Muscle of arm (tissue), 12 donors: ENCODE results near the gene TTC7B. TPM values are rescaled to one million over a fixed set of nuclear protein-coding genes. Genes with fewer than 3 reads are reported as not detected.

Experiments used
- DNase-seq: peaks from one replicate; pipeline ENCODE4 v3.0.0-alpha.2; 2013
- polyA plus RNA-seq, 12 donors: library from polyadenylated mRNA; unstranded; fragments of 120-200 nt; gene quantifications; one replicate each; pipeline ENCODE4 v1.2.1, GENCODE V29; 2013; ENCODE audit not compliant: insufficient read length in 12 of 12

The TTC7B gene
- polyA plus RNA-seq, 12 donors, result 34.0 to 48.5 (median 41.5) TPM; not detected in 1

DNA sequence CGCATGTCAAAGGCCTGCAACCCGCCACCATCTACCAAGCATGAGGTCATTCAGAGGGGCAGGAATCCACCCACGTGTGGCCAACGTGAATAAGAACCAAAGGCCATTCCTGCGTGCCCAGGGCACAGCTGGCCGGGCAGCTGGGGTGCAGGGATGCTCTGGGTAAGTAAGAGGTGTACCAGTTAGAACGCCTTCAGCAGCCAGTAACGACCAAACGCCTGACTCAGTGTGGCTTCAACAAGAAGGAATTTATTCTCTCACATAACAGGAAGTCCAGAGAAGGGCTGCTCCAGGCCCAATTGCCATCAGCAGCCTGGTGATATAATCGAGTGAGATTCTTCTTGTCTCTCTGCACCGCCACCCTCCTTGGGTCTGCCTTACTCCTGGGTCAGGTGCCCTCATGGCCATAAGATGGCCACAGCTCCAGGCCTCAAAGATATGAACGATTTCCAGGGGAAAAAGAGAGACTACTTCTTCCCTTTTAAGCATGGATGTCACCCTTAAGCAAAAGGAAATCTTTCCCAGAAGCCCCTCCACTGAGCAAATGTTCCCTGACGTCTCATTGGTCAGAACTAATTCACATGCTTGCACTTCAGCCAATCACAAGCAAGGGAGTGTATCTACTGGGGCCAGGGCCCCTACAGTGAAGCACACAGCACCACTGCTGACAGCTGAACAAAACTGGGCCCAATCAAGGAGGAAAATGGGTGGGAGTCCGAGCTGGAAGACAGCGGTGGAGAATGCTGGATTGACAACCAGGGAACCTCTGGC is 7.3 kb downstream of the TTC7B start:
- DNase-seq, result no peak

DNA sequence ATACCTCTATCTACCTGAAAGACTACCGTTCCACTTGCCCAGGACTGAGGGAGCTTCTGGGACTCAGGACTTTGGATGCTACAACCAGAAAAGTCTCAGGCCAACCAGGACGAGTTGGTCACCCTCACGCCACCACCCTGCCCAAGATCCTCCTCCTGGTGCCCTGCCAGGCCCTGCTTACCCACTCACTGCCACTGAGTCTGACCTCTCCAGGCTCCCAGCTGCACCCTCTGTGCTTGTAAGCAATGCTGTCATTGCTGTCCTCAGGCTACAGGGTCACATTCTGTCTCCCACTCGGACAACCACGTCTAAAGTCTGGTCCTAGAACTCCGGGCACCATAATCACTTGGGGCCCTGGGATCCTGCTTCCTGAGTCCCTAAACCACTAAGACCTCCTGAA is 9.2 kb downstream of the TTC7B start:
- no peak for DNase-seq

DNA sequence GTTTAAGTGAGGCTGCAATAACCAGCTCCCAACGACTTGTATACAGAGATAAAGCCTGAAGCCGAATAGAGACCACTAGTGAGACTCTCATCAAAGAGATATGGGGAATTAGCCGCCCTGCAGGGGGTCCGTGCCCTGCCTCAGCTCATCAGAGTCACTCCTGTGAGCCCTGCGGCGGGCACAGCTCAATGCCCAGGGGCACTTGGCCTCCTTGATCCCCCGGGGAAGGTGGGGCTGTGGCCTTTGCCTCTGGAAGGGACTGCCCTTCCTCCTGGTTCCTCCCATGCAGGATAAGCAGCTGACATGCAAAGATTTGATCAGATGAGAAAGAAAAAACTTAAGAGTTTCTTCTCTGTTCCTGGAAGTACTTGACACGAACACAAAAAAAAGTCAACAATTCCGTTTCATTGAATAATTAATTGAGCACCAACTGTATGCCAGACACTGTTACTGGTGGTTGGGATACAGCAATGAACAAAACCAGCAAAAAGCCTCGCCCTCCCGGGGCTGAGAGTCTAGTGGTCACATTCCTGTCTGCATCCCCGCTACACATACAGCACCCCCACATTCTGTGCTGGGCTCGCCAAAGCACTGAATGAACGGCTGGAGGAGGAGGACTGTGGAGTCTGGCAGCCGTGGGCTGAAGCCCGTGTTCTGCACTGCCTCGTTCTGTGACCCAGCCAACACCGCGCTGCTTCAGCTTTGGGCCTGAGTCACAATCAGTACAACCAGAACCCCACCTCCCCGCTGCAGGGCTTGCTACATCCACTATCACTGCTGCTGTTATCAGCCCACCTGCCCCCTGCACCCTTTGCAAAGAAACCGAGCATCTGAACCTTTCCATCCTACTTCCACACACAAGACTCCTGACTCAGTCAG is 10.3 kb downstream of the TTC7B start:
- no peak for DNase-seq

DNA sequence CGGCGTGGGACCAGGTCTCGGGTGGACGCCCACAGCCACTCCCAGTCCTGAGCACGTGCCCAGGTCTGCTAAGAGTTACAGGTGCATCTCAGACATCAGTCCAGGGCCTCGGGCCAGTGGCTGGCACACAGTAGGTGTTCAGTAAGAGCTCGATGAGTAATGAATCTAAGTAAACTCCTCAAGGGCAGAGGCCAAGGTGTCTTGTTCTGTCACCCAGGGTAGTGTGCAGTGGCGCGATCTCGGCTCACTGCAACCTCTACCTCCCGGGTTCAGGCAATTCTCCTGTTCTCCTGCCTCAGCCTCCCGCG is 11.2 kb downstream of the TTC7B start:
- DNase-seq, result no peak

DNA sequence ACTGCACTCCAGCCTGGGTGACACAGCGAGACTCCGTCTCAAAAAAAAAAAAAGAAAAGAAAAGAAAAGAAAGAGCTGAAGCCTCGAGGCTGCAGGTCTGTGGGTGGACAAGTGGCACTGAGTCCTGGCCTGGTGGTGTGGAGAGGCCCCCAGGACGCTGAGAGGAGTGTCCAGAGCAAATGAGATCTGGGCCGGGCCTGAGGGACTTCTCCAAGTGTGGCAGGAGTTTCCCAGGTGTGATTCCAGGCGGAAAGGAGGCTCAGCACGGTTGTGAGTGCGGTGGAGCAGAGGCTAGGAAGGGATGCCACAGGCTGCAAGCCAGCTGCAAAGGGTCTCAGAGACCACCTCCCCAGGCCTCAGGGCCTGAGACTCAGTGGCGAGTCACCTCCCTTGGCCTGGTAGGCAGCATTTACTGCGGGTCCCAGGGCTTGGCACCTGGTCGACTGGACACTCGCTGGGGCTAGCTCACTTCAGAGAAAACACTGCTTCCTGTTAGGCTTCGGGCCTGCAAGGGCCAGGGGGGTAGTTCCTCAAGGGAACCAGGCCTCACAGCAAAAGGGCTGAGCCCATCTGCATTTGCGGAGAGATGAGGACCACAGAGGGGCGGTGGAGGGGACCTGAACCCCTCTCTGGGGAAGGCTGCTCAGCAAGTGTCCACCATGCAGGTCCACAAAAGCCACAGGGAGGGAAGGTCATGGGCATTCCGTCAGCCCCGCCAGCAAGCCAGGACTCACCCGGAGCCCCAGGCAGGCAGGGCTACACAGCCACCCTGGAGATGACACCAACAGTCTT is 11.7 kb downstream of the TTC7B start:
- DNase-seq, result no peak

DNA sequence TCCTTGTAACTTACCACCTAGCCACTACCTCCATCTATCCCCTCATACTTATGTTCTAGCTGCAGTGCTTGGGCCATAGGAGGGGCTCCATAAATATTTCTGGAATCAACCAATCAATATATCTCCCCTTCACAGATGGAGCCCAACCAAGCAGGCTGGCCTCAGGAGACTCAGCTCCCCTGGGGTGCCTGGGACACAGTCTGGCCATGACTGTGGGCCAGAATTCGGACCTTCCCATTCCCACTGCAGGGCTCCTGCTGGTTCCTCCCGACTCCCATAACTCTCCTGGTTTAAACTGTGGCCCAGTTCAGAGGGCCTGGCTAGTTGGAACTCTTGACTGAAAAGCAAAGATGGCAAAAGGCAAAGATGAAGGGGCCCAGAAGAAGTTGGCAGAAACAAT is 13.0 kb downstream of the TTC7B start:
- no peak for DNase-seq

DNA sequence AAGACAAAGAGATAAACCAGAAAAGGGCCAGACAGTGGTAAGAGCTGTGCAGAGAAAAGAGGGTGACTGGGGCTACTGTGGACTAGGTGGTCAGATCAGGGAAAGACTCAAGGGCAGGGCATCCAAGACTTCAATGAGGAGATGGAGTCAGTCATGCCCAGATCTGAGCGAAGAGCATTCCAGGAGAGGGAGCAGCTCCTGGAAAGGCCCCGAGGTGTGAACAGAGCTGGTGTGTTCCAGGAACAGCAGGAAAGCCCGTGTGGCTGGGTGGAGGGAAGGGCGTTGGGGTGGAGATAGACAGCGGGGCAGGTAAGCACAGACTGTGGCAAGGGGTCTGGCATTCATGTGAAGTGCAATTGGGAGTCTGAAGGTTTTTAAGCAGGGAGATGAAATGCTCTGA is 16.8 kb downstream of the TTC7B start:
- DNase-seq, result no peak

DNA sequence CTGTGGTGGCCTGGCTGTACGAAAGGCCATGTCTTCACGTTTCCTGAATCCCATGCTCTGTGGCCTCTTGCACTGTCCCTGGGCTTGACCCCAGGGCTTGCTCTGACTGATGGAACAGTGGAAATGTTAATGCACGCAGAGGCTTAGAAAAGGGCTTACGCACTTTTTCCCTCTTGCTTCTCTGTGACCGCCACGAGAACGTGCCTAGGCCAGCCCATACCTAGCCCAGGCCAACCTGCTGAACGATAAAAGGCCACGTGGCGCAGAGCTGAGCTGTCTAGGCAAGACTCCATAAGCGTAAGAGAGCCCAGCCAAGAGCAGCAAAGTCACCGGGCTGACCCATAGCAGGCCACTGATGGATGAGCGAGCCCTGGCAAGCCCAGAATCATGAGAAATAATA is 18.3 kb downstream of the TTC7B start:
- DNase-seq, result no peak

DNA sequence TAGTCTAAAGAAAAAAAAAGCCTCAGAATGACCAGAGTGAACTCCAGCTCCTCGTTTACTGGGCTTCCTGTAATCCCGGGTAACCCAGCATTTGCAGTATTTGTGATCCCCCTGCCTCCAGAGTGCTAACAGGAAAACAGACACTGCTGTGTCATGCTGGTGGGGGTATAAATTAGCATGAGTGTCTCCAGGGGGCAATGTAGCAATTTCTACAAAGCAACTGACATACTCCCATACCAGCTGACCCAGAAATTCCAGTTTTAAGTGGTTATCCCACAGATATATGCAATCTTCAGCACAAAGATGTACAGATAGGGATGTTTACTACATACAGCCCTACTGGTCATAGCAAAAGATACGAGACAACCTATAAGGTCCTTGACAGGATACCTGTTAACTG is 18.8 kb downstream of the TTC7B start:
- DNase-seq, result no peak

DNA sequence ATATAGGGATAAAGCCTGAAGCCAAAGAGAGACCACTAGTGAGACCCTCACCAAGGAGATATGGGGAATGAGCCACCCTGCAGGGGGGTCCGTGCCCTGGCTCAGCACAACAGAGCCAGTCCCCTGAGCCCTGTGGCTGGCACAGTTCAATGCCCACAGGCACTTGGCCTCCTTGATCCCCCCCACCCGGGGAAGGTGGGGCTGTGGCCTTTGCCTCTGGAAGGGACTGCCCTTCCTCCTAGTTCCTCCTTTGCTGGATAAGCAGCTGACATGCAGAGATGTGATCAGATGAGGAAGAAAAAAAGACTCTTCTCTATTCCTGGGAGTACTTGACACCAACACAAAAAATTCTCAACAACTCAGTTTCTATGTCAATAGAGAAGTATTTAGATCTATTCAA is 19.9 kb downstream of the TTC7B start:
- no peak for DNase-seq

DNA sequence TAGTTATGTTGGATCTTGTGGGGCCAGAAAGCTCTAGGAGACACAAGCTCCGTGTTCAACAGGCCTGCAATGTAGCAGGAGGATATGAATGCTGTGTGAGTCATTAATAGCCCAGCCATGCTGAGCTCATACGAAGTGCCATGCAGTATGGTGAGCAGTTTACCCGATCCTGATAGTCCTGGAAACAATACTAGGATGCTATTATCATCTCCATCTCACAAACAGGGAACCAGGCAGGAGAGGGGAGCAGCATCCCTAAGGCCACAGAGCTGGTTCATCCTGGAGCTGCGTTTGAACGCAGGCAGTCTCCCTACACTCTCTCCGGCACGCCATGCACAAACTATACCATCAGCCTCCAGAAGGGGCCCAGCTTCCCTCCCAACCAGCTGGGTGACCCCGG is 20.5 kb downstream of the TTC7B start:
- DNase-seq, result no peak

DNA sequence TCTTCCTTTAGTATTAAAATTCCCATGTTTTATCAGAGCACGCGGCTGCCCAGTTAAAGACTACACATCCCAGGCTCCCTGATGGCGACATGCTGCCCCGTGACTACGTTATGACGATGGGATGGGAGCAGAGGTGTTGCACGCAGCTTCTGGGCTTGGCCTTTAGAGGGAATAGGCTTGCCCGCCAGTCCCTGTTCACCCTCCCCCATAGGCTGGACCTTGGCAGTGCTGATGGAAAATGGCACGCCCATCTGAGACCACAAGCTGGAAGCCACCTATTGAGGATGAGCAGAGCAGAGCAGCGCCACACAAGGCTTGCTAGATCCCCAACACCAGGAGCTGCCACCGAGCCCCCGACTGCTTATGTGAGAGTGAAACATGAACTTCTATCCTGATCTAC is 24.7 kb downstream of the TTC7B start:
- no peak for DNase-seq

DNA sequence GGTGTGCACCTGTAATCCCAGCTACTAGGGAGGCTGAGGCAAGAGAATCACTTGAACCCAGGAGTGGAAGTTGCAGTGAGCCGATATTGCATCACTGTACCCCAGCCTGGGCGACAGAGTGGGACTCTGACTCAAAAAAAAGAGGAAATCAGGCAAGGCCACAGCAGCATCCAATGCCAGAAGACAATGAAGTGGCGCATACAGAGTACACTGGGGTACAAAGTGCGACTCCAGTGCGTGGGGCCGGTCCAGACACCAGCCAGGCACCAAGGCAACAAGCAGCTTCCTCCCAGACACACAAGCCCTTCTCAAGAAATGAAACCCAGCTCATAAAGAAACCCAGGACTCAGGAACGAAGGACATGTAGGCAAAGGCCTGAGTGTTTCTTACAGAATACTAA is 28.2 kb downstream of the TTC7B start:
- no peak for DNase-seq

DNA sequence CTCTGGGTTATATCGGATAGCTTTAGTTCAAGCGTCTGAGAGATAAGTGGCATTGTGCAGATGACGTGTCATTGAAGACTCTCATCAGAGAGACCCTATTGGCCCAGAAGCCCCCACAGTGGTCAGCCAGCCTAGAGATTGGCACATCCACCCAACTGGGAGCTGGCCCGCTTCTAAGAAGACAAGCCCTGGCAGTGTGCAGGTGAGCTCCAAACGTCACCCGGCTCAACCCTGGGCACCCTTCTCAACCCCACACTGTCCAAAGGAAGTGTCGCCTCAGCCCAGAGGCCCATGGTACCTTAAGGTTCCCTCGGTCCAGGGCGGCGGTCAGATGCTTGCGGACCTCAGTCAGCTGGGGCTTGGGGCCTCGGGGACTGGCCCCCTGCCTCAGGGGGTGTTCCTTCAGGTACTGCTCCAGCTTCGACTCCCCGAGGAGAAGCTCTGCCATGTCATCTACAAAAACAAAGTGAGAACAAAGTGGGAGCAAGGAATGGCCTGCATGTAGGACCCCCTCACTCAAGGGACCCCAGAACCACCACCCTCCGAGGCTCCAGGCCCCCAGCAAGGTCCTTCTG is 30.3 kb downstream of the TTC7B start:
- no peak for DNase-seq

DNA sequence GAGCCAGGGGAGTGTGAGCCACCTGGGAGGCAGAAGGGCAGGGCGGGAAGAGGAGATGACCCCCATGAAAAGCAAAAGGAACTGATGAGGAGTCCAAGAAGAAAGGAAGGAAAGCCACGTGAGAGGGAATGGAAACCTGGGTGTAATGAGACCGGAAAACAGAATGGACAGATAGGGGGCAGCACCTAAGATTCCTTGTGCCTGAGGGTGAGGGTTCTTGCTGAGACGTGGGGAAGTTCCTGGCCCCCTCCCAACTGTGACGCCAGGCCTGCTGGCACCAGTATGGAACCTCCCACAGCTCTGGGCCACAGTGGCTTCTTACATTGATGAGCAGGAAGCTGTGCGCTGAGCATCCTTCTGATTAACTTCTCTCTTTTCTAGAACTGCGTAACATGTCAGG is 30.8 kb downstream of the TTC7B start:
- DNase-seq, result no peak

DNA sequence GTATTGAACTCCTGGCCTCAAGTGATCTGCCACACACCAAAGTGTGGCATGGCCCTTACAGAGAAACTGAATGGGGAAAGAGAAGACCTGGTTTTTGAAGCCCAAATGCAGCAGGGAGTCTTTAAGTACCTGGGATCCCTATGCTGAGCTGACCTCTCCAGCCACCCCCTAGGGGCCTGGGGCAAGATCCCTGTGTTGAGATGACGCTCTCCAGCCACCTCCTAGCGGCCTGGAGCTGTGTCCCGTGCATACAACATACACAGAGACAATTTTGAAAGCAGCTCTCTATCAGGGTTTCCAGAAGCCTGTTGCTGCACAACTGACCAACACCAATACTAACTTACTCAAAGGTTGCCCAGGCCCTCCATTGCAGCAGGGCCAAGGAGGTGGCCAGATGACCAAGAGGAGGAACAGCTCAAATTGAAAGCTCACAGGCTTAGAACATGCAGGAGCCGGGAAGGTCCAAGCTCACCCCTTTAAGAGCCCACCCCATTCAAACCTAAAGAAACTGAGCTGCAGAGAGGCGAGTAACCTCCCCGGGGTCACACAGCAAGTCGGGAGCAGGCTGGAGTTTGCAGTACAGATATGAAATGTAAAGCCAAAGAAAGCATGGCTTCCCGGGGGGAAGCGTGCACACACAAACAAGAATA is 31.5 kb downstream of the TTC7B start:
- no peak for DNase-seq

DNA sequence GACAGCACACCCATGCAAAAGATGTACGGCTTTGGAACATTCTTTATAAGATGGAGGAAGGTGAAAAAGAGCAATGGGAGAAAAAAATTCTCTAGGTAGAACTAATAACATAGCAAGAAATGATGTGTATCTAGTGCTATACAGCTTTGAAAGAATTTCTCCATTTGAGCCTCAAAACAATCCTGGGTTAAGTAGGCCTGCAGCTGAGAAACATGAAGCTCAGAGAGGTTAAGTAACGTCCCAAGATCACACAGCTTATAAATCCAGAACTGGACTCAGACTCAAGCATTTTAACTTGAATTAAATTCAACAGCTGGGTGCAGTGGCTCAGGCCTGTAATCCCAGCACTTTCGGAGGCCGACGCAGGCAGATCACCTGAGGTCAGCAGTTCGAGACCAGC is 32.9 kb downstream of the TTC7B start:
- no peak for DNase-seq

DNA sequence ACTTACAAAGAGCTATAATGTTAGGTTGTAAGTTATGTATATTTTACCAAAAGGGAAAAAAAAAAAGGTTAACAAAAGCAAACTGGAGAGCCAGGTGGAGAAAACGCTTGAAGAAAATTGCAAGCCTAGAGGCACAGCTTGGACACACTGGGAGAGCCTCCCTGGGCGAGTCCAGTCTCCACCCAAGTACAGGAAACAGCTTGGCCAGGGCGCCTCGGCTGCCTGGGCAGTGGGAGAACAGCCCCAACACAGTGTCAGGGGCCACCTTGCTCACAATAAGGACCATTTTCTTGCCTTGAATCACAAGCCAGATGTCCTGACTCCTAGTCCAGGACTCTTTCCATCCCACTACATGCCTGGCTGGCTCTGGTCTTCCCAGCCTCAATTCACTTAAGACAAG is 33.3 kb downstream of the TTC7B start:
- DNase-seq, result no peak

DNA sequence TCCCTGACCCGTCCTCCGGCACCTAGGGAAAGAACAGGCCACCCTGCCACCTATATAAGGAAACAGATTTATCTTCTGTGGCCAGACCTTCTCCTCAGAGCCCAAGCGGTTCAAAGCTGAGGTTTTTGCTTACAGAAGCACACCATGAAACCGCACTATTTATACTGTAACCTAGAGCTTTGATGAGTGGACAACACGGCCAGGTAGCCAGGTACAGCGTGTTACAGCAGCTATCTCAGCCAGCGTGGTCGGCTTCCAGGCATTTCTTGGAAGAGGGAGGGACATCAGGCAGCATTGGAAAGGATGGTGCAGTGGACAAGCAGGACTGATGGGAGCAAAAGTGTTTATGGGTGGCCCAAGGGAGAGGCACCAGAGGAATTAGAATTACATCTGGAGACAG is 34.4 kb downstream of the TTC7B start:
- DNase-seq, result no peak

DNA sequence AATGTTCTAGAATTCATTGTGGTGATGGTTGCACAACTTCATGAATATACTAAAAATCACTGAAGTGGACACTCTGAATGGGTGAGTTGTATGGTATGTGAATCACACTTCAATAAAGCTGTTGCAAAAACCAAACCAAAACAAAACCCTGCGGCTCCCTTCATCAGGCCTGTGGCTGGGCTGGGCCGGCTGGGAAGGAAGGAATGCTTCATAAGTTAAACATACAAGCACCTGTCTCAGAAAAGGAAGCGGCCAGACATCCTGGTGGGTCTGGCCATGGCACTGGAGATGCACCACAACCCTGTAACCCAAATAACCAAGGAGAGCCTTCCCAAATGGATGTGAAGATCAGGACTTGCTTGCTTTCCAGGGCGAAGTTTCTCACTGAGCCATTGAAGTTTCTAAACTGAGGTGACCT is 34.9 kb downstream of the TTC7B start:
- DNase-seq, result no peak

DNA sequence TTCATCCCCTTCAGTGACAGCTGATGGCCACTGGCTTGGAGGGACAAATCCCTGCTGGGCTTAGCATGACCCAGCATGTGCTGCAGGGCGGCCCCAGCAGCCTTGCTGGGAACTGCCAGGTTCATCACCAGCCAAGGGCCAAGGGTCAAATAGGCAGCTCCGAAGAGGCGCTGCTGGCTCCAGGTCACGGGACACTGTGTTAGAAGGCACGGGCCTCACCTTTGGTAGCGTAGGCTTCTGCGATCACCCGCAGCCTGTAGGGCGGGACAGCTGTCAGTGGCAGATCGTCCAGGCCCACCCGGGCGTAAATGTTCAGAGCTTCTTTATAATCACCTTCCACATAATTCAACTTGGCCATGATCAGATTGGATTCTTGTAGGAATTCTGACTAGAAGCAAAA is 35.7 kb downstream of the TTC7B start:
- DNase-seq, result no peak
